RPMI7951 (cell line): ENCODE data around the gene FBXW9. TPM values are rescaled to one million over a fixed set of nuclear protein-coding genes. Genes with fewer than 3 reads are reported as not detected.
"Not testable (repeated sequence)": the region's sequence is repeated elsewhere in the genome, so short reads cannot be mapped to it uniquely, and the experiment has no call there.

Experiments
- DNase-seq: peaks from one replicate; pipeline ENCODE4 v3.0.0-alpha.2; 2012; ENCODE audit warnings: low read depth
- total RNA-seq: library from RNA; depleted of rRNA; stranded (reverse); fragments of >200 nt; shearing (Covaris generic); gene quantifications from 2 replicates; pipeline ENCODE4 v1.2.3, GENCODE V29; 2014

The FBXW9 gene
- total RNA-seq, 1 experiment from 2014 or later, result 24.4 TPM

DNA sequence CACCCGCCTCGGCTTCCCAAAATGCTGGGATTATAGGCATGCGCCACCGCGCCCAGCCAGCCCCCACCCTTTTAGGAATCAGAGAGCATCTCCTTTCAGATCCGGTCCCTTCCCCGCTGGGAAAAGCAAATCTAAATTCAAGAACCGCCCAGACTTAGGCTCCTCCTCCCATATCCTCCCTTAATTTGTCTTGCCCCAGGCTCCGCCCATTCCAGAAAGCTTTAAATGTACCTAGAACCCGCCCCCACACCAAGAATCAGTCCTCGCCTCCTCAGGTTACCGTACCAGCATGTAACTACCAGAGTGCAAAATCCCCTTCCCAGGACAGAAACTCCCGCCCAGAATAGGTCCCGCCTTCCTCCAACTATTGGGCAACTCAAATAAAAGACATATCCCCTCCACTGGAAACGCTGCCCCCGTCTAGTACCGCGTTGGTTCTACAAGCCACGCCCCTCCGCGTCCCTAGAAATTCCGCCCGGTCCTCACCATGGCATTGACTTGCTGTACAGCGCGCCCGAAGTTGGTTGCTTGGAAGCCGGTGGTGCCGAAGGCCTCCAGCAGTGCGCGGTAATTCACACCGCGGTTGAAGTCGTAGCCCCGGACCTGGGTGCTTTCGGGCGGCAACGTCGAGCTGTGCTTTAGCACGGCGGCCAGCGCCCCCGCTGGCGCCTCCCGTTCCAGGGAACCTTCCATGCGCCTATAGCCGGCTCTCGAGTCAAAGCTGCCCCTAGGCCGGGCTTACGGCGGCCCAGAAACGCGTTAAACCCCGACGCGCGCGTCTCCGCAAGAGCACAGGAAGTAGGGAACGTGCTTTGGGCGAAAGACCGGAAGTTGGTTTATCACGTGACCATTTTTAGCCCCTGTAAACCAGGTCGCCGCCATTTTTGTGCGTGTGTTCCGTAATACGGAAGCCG is 15.1 kb downstream of the FBXW9 start, which contains the start of gene DHPS:
TSS of gene DHPS (minus strand) at position 807 of the 914 bp plus-strand sequence. CDS start at position 693, 114 bp downstream.
- DNase-seq, result peak; percentile 98

DNA sequence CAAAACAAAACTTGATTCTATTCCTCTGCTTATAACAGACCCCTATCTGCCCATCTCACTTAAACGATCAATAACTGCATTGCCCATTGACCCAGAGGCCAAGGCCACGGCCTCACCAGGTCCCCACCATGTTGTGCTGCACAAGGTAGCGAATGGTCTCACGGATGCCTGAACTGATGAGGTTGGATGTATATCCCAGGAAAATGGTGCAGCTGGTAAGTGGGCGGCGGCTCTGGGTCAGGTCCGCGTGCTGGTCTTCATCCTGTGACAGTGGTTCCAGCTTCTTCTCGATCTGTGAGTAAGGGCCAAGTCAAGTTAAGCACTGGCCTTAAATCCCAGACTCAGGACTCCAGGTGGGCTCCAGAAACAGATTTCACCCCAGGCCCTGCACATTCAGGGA is 16.4 kb downstream of the FBXW9 start:
- no peak for DNase-seq

- DNase-seq, result not testable (repeated sequence)
Observed at GRCh38 chr19:12678039-12678438, 18.4 kb downstream of the FBXW9 start.

GRCh38 chr19:12676928-12677327 is 19.5 kb downstream of the FBXW9 start:
- DNase-seq, result no peak

DNA sequence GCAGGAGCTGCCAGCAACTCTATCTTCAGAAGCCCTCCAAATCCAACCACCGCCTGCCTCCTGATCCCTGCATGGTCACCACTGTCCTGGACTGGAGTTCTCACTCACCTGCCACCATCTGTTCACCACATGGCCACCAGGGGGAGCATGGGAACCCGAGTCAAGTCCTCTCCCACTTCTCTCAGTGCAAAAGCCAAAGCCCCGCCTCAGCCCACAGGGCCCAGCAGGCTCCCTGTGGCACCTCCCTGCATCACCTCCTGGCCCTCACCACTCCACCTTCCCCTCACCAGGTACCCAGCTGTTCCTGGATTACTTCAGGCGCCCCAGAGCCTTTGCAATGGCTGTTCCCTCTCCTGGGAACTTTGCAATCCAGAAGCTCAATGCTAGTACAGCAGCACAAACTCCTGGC is 20.0 kb downstream of the FBXW9 start:
- peak; percentile 74 for DNase-seq

DNA sequence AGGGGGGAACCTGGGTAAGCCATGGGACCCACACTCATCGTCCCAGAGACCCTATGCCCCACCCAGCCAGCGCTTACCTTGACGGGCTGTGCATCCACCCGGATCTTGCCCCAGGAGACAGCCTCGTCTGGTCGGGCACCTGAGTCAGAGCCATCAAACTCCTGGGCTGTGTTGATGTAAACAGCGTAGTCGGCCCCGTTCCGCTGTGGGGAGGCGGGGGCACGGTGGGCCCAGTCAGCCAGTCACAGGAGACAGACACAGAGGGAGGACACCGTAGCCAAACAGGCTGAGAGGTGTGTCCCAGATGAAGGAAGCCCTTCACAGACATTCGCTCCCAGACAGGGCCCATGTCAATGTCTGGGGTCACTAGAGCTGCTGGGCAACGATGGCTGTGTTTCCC is 20.5 kb downstream of the FBXW9 start:
- no peak for DNase-seq

GRCh38 chr19:12675399-12675798 is 21.0 kb downstream of the FBXW9 start:
- no peak for DNase-seq

- DNase-seq, result no peak
Observed at GRCh38 chr19:12672744-12673143, 23.7 kb downstream of the FBXW9 start.

DNA sequence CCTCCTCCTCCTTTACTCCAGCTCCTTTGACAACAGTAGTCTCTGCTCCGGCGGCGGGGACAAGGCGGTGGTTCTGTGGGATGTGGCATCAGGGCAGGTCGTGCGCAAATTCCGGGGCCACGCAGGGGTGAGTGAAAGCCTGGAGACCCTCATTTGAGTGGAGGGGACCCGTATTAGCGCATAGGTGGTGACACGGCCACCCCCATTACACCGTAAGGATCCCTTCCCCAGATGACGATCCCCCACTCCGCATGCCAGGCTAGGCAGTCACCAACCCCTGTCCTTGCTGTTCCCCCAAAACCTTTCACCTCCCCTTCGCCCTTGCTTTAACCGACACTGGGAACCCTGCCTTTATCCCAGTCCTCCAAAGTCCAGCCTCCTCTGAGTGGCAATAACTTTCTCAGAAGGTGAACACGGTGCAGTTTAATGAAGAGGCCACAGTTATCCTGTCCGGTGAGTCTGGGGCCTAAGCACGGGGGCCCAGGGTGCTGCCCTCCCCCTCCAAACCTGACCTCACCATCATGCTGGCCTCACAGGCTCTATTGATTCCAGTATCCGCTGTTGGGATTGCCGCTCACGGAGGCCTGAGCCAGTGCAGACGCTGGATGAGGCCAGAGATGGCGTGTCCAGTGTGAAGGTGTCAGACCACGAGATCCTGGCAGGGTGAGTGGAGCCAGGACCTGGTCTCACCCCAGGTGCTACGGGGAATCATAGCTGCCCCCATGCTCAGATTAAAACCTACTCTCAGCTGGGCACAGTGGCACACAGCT is 26.1 kb downstream of the FBXW9 start:
- no peak for DNase-seq

GRCh38 chr19:12669270-12670158 is 26.9 kb downstream of the FBXW9 start:
- DNase-seq, result peak; percentile 82

GRCh38 chr19:12668932-12669269 is 27.5 kb downstream of the FBXW9 start:
- DNase-seq, result peak; percentile 54

DNA sequence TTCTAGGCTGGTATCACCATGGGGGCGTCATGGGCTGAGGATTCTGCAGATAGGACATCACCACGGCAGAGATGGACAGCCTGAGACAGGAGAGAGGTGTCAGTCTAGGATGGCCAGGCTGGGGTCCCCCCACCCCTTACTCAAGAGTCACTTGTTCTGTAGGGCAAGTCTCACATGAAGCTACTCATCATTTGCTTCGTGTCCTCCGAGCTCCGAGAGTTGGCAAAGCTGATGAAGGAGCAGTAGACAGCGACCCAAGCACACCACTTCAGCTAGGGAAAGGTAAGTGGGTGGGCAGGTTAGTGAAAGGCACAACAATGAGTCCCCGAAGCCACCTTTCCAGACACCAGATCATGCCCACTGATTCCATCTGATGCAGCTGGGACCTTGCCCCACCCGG is 28.1 kb downstream of the FBXW9 start:
- DNase-seq, result no peak

GRCh38 chr19:12667731-12668302 is 28.6 kb downstream of the FBXW9 start:
- DNase-seq, result no peak

DNA sequence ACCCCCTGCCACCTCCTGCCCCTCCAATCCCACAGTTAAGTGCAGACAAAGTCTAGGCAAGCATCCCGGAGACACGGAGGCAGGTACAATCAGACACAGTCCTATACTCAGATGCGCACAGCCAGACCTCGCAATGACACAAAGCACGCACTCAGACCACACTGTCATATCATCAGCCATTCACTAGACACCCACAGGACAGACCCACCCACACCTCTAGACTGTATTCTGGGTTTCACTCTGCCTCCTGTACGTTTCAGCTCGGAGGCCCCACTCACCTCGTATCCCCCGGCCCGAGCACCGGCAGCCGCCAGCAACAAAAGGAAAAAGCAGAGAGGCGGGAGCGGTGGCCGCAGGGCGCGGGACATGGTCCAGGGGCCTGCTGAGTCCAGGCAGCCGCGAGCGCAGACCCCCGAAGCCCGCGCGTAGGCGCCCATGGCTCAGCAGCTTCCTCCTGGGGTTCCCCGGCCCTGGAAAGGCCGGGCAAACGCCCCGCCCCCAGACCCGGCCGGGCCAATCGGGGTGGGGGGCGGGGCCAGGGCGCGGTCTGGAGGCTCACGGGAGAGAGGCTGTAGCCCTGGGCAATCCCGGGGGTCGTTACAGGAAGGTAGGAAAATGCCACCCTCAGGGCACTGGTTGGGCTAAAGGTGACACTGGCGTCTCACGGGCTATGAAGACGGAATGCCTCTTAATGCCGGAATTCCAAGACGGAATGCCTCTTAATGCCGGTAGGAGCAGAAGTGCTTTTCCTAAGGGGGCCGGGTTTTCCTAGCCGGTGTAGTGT is 30.0 kb downstream of the FBXW9 start, which contains the start of the genes MAN2B1 and WDR83:
TSS of gene MAN2B1 (minus strand) at position 478 of the 784 bp plus-strand sequence. CDS start at position 437, 41 bp downstream.
TSS of gene WDR83 (plus strand) at position 543 of the 784 bp plus-strand sequence. CDS start 2,984 bp downstream, outside the sequence.
- DNase-seq, result peak; percentile 68

DNA sequence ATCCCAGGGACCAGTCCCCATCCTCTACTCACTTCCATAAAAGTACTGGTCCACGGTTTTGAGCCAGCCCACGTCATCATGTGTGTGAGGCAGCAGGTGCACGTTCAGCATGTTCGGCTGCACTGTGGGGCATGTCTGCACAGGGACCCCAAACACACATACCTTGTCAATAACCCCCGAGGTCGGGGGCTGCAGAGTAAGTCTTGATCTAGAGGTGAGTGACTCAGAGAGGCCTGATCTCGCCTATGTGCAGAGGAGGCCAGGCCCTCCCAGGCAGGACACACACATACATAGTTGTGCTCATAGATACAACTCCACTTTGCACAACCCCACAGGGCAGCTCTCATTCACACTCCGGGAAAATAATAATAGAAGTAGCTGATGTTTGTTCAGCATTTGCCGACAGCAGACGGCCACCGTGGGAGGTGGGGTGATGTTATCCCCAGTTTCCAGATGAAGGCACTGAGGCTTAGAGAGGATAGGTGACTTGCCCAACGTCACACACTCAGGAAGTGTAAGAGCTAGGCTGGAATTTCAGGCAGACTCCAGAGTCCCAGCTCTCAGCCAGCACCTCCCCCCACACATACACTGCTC is 30.7 kb downstream of the FBXW9 start:
- no peak for DNase-seq

- no peak for DNase-seq
Observed at GRCh38 chr19:12665281-12665573, 31.2 kb downstream of the FBXW9 start.

DNA sequence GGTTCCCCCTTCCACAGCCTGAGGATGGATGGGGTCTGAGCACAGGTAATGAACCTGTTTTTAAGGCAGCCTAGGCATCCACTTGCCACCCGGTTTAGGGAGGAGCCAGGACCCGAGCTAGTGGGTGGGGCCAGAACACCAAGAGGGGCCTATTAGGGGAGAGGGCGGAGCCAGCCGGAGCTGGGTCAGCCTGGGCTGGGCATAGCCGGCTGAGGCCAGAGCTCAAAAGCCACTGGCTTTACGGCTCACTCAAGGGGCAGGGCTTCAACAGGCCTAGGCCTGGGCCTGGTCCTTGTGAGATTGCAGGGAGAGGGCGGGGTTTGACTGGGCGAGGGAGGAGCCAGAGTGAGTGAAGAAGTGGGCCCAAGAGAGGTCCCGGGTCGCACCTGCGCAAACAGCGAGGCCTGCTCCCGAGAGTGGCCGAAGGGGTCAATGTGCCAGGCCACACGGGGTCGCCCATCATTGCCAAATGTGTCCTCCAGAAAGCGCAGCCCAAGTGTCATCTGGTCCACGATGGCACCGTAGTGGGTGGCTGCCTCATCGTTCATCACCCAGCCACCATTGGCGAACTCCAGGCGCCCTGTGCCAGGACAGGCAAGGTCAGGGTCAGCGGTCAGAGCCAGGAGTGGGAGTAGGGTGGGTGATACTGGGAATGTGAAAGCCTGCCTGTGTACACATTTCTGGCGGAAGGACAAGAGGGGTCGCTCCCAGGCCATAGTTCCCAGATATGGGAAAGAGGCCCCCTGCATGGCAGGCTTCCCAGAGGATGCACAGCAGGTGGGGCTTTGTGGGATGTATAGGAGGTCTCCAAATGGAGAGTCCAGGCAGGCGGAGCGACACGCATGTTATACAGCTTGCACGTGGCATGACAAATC is 31.8 kb downstream of the FBXW9 start:
- no peak for DNase-seq

GRCh38 chr19:12660980-12661379 is 35.5 kb downstream of the FBXW9 start:
- no peak for DNase-seq

- no peak for DNase-seq
Observed at GRCh38 chr19:12657966-12658365, 38.5 kb downstream of the FBXW9 start.
